Liver (tissue), 9 donors: Measurements from ENCODE around the gene GTF3C4. TPM values are rescaled to one million over a fixed set of nuclear protein-coding genes. Genes with fewer than 3 reads are reported as not detected.

Experiments used
- DNase-seq: peaks from one replicate; pipeline ENCODE4 v3.0.0-alpha.2; 2017; ENCODE audit warnings: low spot score
- H3K27ac ChIP-seq, 2 donors: one replicate each; pipeline ENCODE4 v1.7.0; 2013; ENCODE audit warnings: inconsistent platforms in 2 of 2, low read length in 2 of 2, control low read depth in 1 of 2, low read depth in 1 of 2, mild to moderate bottlenecking in 1 of 2
- H3K27me3 ChIP-seq, 4 donors: one replicate each; pipeline versions ENCODE4 v1.6.1 to v1.7.0; 2013; ENCODE audit warnings: low read length in 3 of 4, inconsistent platforms in 1 of 4, mild to moderate bottlenecking in 1 of 4, moderate library complexity in 1 of 4; ENCODE audit not compliant: control insufficient read depth in 4 of 4, insufficient read depth in 4 of 4
- H3K36me3 ChIP-seq, 4 donors: one replicate each; pipeline versions ENCODE4 v1.6.1 to v1.7.0; 2013; ENCODE audit warnings: low read length in 3 of 4, mild to moderate bottlenecking in 3 of 4, low read depth in 1 of 4, moderate library complexity in 1 of 4; ENCODE audit not compliant: control insufficient read depth in 4 of 4, insufficient read depth in 3 of 4
- H3K4me1 ChIP-seq, 4 donors: one replicate each; pipeline versions ENCODE4 v1.6.1 to v1.7.0; 2013; ENCODE audit warnings: low read length in 3 of 4, mild to moderate bottlenecking in 3 of 4, moderate library complexity in 1 of 4; ENCODE audit not compliant: control insufficient read depth in 4 of 4, insufficient read depth in 4 of 4
- H3K4me3 ChIP-seq, 3 donors: one replicate each; pipeline versions ENCODE4 v1.6.1 to v1.7.0; 2013; ENCODE audit warnings: low read length in 3 of 3, control low read depth in 1 of 3, low read depth in 1 of 3, mild to moderate bottlenecking in 1 of 3
- H3K9ac ChIP-seq, 2 donors: one replicate each; pipeline ENCODE4 v1.7.0; 2013; ENCODE audit warnings: low read length in 2 of 2, mild to moderate bottlenecking in 2 of 2, moderate library complexity in 2 of 2, control low read depth in 1 of 2, low read depth in 1 of 2
- H3K9me3 ChIP-seq, 4 donors: one replicate each; pipeline versions ENCODE4 v1.6.1 to v1.7.0; 2013; ENCODE audit warnings: low read length in 3 of 4; ENCODE audit not compliant: control insufficient read depth in 4 of 4
- ATF3 ChIP-seq: IDR thresholded peaks from 2 replicates; pipeline ENCODE4 v1.6.1; 2016; ENCODE audit warnings: antibody characterized with exemption
- CTCF ChIP-seq: fragments of 150-350 bp; IDR thresholded peaks from 2 replicates; pipeline ENCODE4 v1.5.1; 2017; ENCODE audit warnings: improper control_type of control experiment, low read depth, low read length; ENCODE audit not compliant: missing input control
- EGR1 ChIP-seq, 2 donors: IDR thresholded peaks; 2 replicates each; pipeline ENCODE4 v1.6.1; 2016 to 2018; ENCODE audit warnings: antibody characterized with exemption in 2 of 2, low read depth in 2 of 2
- FOXA1 ChIP-seq: IDR thresholded peaks from 2 replicates; pipeline ENCODE4 v1.6.1; 2016; ENCODE audit warnings: antibody characterized with exemption
- FOXA2 ChIP-seq: IDR thresholded peaks from 2 replicates; pipeline ENCODE4 v1.6.1; 2016; ENCODE audit warnings: antibody characterized with exemption
- GABPA ChIP-seq, 2 donors: IDR thresholded peaks in 1 of 2; conservative IDR thresholded peaks in 1 of 2; 2 replicates each; pipeline ENCODE4 v1.6.1; 2016; ENCODE audit warnings: antibody characterized with exemption in 2 of 2, mild to moderate bottlenecking in 1 of 2, moderate library complexity in 1 of 2
- HNF4A ChIP-seq, 2 donors: conservative IDR thresholded peaks; 2 replicates each; pipeline ENCODE4 v1.6.1; 2016; ENCODE audit warnings: antibody characterized with exemption in 2 of 2, mild to moderate bottlenecking in 2 of 2
- HNF4G ChIP-seq: IDR thresholded peaks from 2 replicates; pipeline ENCODE4 v1.6.1; 2016; ENCODE audit warnings: antibody characterized with exemption
- JUND ChIP-seq, 2 donors: IDR thresholded peaks; 2 replicates each; pipeline ENCODE4 v1.6.1; 2016; ENCODE audit warnings: antibody characterized with exemption in 2 of 2
- MAX ChIP-seq: IDR thresholded peaks from 2 replicates; pipeline ENCODE4 v1.6.1; 2016; ENCODE audit warnings: antibody characterized with exemption
- NR2F2 ChIP-seq: IDR thresholded peaks from 2 replicates; pipeline ENCODE4 v1.6.1; 2016; ENCODE audit warnings: antibody characterized with exemption
- RAD21 ChIP-seq, 2 donors: IDR thresholded peaks; 2 replicates each; pipeline ENCODE4 v1.6.1; 2016; ENCODE audit warnings: antibody characterized with exemption in 2 of 2, mild to moderate bottlenecking in 2 of 2
- REST ChIP-seq: IDR thresholded peaks from 2 replicates; pipeline ENCODE4 v1.6.1; 2016; ENCODE audit warnings: antibody characterized with exemption, mild to moderate bottlenecking
- RXRA ChIP-seq, 2 donors: IDR thresholded peaks; 2 replicates each; pipeline ENCODE4 v1.6.1; 2017 to 2018; ENCODE audit warnings: antibody characterized with exemption in 2 of 2, mild to moderate bottlenecking in 1 of 2
- SP1 ChIP-seq: IDR thresholded peaks from 2 replicates; pipeline ENCODE4 v1.6.1; 2018; ENCODE audit warnings: antibody characterized with exemption, mild to moderate bottlenecking
- TAF1 ChIP-seq: conservative IDR thresholded peaks from 2 replicates; pipeline ENCODE4 v1.6.1; 2016; ENCODE audit warnings: antibody characterized with exemption, mild to moderate bottlenecking
- YY1 ChIP-seq: IDR thresholded peaks from 2 replicates; pipeline ENCODE4 v1.6.1; 2016; ENCODE audit warnings: antibody characterized with exemption, mild to moderate bottlenecking
- ZBTB33 ChIP-seq: IDR thresholded peaks from 2 replicates; pipeline ENCODE4 v1.6.1; 2016; ENCODE audit warnings: antibody characterized with exemption
- WGBS: extraction: QIAGEN DNeasy Blood & Tissue Kit; methylation state at CpG from one replicate; pipeline ENCODE4 v1.1.7; 2013; 5-methylcytosine and 5-hydroxymethylcytosine counted together
- polyA plus RNA-seq, 2 donors: library from polyadenylated mRNA; stranded (reverse) in 1 of 2; unstranded in 1 of 2; fragments of 200-250 nt in 1 of 2; fragments of >200 nt in 1 of 2; fragmentation: Nextera tagmentation in 1 of 2; extraction: Ambion mirVana in 1 of 2; gene quantifications; one replicate each; pipeline versions ENCODE4 v1.2.1 to v1.2.3, GENCODE V29; 2013 to 2015
- total RNA-seq, 2 donors: library from RNA; depleted of rRNA; stranded (reverse); fragments of >200 nt; gene quantifications; one replicate each; pipeline ENCODE4 v1.2.3, GENCODE V29; 2014
- donor health status: healthy.
- donor health status: healthy.
- donor health status: healthy.
- donor health status: healthy.
- donor health status: healthy.

GTF3C4 gene
- total and polyA plus RNA-seq, 4 donors, result 1.4 to 7.2 (median 5.0) TPM

- TF ChIP-seq FOXA1, result no peak
Measured at GRCh38 chr9:132729235-132729890, 59.1 kb downstream of the GTF3C4 start (continued).

- no peaks in the 10 kb centered on the region for H3K9me3 ChIP-seq
- no peak overlapping the region for H3K9ac ChIP-seq
- DNase-seq, result no peak
- TF ChIP-seq NR2F2, result no peak
- no peak for TF ChIP-seq HNF4G
- TF ChIP-seq FOXA2, result no peak
- no peak for TF ChIP-seq RAD21 (IDR thresholded peaks at IDR 0.05)
- TF ChIP-seq JUND (IDR thresholded peaks at IDR 0.05), result no peak
- no peak for TF ChIP-seq SP1
- no peak for TF ChIP-seq MAX
- TF ChIP-seq FOXA1, result no peak
- TF ChIP-seq HNF4A (conservative IDR thresholded peaks at IDR 0.05), result no peak
- no peak for TF ChIP-seq CTCF
- TF ChIP-seq RXRA (IDR thresholded peaks at IDR 0.05), result no peak
- TF ChIP-seq ATF3, result no peak
- TF ChIP-seq EGR1 (IDR thresholded peaks at IDR 0.05; ENCODE audit: low read depth in 2 of 2), result no peak
- no peak for TF ChIP-seq REST
- no peak for TF ChIP-seq GABPA (IDR thresholded peaks at IDR 0.05 in 1 of 2, conservative IDR thresholded peaks at IDR 0.05 in 1 of 2)
- TF ChIP-seq YY1, result no peak
- TF ChIP-seq ZBTB33, result no peak
- no peak for TF ChIP-seq TAF1
- H3K27ac ChIP-seq, result no peak overlapping the region
- H3K36me3 ChIP-seq, result no peaks in the 10 kb centered on the region
- H3K4me3 ChIP-seq, result no peak overlapping the region
- 85% methylated on average over 16 of the region's 16 CpGs for WGBS
- H3K4me1 ChIP-seq, result no peaks in the 10 kb centered on the region
- peaks cover 0 to 3% (median 1%) of the 10 kb centered on the region in 4 donors for H3K27me3 ChIP-seq
Measured at GRCh38 chr9:132730054-132731033, 60.1 kb downstream of the GTF3C4 start.
